GM18498 (cell line): ENCODE data around the gene GAGE12C.
"Not testable (repeated sequence)": the region's sequence is repeated elsewhere in the genome, so short reads cannot be mapped to it uniquely, and the experiment has no call there.

Experiments used
- ATAC-seq: cut with Tn5 transposase; IDR thresholded peaks from one replicate; pipeline ENCODE4 v1.9.1; 2021; ENCODE audit warnings: mild to moderate bottlenecking, moderate library complexity; ENCODE audit not compliant: unreplicated experiment

GAGE12C gene

GRCh38 chrX:49531877-49532276, at the start of gene GAGE12C:
GAGE12C (plus strand) TSS chrX:49532177; CDS start chrX:49533332, 1,155 bp downstream.
- not testable (repeated sequence) for ATAC-seq

- not testable (repeated sequence) for ATAC-seq
Observed at GRCh38 chrX:49541433-49541832, 9.5 kb downstream of the GAGE12C start, which contains the start of gene GAGE12D. GAGE12D (plus strand) TSS chrX:49541733; CDS start chrX:49542888, 1,155 bp downstream.

- ATAC-seq: not testable (repeated sequence)
Observed at GRCh38 chrX:49550989-49551388, 19.0 kb downstream of the GAGE12C start, which contains the start of gene GAGE12E. GAGE12E (plus strand) TSS chrX:49551289; CDS start chrX:49552444, 1,155 bp downstream.

- not testable (repeated sequence) for ATAC-seq
Observed at GRCh38 chrX:49560542-49560941, 28.6 kb downstream of the GAGE12C start, which contains the start of gene GAGE12F. GAGE12F (plus strand) TSS chrX:49560842; CDS start chrX:49561997, 1,155 bp downstream.

- ATAC-seq: not testable (repeated sequence)
Observed at GRCh38 chrX:49568728-49569127, 36.8 kb downstream of the GAGE12C start.

GRCh38 chrX:49569152-49569551, 37.2 kb downstream of the GAGE12C start:
- not testable (repeated sequence) for ATAC-seq

- ATAC-seq: not testable (repeated sequence)
Observed at GRCh38 chrX:49570100-49570499, 38.1 kb downstream of the GAGE12C start, which contains the start of gene GAGE12G. GAGE12G (plus strand) TSS chrX:49570400; CDS start chrX:49571555, 1,155 bp downstream.

GRCh38 chrX:49579649-49580048, 47.7 kb downstream of the GAGE12C start, which contains the start of gene GAGE12H:
GAGE12H (plus strand) TSS chrX:49579949; CDS start chrX:49581104, 1,155 bp downstream.
- ATAC-seq: not testable (repeated sequence)
